ENCODE data around the gene RANBP2. TPM values are rescaled to one million over a fixed set of nuclear protein-coding genes. Genes with fewer than 3 reads are reported as not detected.

The RANBP2 gene
- 47.1 and 68.1 TPM in 2 replicates for total RNA-seq

DNA sequence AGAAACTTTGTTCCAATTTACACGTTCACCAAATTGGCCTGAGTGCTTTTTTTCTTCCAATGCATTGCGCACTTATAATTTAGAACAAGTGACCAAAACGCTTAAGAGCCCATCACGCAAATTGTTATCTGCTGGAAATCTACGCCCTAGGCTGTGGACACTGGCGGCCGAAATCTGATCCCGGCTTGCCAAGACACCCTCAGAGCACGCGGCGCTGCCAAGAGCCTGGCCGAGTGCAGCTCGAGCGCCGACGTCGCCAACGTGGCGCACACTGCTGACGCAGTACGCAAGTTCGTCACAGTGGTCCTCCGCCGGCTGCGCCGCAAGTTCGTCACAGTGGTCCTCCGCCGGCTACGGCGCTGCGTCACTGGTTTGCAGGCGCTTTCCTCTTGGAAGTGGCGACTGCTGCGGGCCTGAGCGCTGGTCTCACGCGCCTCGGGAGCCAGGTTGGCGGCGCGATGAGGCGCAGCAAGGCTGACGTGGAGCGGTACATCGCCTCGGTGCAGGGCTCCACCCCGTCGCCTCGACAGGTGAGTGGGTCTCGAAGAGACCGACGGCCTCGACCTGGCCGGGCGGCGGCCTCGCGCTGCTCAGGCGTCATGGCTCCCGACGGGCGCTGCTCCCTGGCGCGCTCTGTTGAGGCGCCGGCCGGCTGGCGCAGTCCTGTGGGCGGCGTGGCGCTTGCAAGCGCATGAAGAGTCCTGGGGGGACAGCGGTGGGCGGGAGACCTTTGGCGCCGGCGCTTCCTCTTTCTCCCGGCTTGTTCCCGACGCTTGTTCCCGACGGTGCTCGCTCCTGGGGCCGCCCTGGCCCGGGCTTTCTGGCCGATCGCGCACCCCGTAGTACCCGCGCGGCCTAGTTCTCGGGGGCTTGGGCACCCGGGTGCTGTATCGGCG is at the start of gene RANBP2:
TSS of gene RANBP2 (plus strand) at position 334 of the 896 bp plus-strand sequence. CDS start at position 459, 125 bp downstream.

DNA sequence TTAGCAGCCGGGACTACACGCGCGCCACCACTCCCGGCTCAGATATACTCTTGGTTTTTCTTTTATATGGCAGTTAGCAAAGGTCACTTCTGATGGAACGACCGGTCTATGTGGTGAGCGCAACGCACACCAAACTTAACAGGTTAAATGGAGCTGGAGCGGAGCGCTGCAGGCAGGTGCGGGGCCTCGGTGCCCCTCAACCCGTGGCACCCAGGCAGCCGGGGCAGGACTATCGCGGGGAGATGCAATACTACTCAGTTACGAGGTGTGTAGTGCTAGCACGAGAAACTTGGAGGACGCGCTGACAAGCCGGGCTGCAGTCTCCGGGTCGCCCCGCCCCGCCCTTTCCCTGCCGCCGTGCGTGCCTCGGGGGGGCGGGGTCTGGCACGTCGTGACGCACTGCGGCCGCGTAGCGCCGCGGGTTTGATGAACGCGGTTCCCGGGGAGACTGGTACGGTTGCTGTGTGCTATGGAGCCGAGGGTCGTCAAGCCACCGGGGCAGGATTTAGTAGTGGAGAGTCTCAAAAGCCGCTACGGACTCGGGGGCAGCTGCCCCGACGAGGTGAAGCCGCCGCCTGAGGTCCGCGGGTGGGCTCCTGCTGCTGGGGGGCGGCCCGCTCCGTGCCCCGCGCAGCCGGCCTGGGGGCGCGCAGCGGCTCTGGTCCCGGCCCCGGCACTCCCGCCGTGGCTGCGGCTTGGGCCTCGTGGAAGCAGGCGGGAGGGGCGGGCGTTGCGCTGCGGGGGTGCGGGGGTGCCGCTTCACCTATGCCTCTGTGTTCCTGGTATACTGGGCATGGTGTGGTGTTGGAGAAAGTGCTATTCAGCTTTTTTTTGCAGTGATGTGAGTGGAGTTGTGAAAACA is 67.3 kb downstream of the RANBP2 start, which contains the start of gene CCDC138:
TSS of gene CCDC138 (plus strand) at position 418 of the 862 bp plus-strand sequence. CDS start at position 470, 52 bp downstream.

Small RNA genes within 50 kb of the gene (small RNA-seq; reads per million reads assigned to genes)
- not detected for gene AC010095.1

Other genes starting within 250 kb of the RANBP2 start
- 29.1 and 82.7 TPM in 2 replicates for gene LIMS1, start 185.0 kb upstream of the RANBP2 start, total RNA-seq
- gene CCDC138, start 67.3 kb downstream of the RANBP2 start, total RNA-seq = 3.4 and 5.1 TPM in 2 replicates